ENCODE data around the gene KCNN2. TPM values are rescaled to one million over a fixed set of nuclear protein-coding genes. Genes with fewer than 3 reads are reported as not detected.

KCNN2 gene
- total RNA-seq, 1 experiment from 2014 or later: 0.17 TPM

DNA sequence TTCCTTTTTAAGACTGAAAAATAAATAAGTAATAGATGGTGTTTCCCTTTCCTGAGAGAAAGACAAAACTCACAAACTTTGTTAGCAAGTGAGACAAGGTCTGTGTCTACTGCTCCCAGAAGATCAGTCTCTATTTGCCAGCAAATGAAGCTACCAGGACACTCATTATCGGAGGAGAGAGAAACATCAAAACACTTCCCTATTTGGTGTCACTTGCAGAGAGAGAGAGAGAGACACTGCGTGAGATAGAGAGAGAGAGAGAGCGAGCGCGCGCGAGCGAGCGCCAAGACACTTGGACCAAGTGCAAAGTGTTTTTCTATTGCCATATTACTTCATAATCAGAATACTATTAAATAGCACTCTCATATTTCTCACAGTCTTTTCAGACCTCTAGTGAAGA, 142.7 kb downstream of the KCNN2 start:
- no peaks in the 10 kb centered on the region for H3K36me3 ChIP-seq (ENCODE audit: insufficient read depth, low read length, poor library complexity, severe bottlenecking)
- intact Hi-C loops (cut with micrococcal nuclease; ENCODE audit: unreplicated experiment): no loop called here
- no peaks in the 10 kb centered on the region for H3K9me3 ChIP-seq (ENCODE audit: low read depth, low read length, poor library complexity, severe bottlenecking)
- no peaks in the 10 kb centered on the region for H3K27me3 ChIP-seq (replicated peaks; ENCODE audit: insufficient read depth, low read depth, low read length, poor library complexity)
- H3K4me3 ChIP-seq (ENCODE audit: low read depth, low read length, poor library complexity, severe bottlenecking): no peak overlapping the region
- TF ChIP-seq EZH2 (IDR thresholded peaks at IDR 0.05; ENCODE audit: borderline replicate concordance, low read depth, low read length, poor library complexity, severe bottlenecking): no peak
- TF ChIP-seq, protein P1, sequence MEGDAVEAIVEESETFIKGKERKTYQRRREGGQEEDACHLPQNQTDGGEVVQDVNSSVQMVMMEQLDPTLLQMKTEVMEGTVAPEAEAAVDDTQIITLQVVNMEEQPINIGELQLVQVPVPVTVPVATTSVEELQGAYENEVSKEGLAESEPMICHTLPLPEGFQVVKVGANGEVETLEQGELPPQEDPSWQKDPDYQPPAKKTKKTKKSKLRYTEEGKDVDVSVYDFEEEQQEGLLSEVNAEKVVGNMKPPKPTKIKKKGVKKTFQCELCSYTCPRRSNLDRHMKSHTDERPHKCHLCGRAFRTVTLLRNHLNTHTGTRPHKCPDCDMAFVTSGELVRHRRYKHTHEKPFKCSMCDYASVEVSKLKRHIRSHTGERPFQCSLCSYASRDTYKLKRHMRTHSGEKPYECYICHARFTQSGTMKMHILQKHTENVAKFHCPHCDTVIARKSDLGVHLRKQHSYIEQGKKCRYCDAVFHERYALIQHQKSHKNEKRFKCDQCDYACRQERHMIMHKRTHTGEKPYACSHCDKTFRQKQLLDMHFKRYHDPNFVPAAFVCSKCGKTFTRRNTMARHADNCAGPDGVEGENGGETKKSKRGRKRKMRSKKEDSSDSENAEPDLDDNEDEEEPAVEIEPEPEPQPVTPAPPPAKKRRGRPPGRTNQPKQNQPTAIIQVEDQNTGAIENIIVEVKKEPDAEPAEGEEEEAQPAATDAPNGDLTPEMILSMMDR (conservative IDR thresholded peaks at IDR 0.05; ENCODE audit: low read depth, low read length): no peak
- POLR2A ChIA-PET (ENCODE audit: low non-redundant PET): no interaction called here
- CTCF ChIA-PET: no interaction called here
- H3K4me1 ChIP-seq (ENCODE audit: insufficient read depth, low read length, poor library complexity, severe bottlenecking): no peaks in the 10 kb centered on the region
- DNase-seq (ENCODE audit: low spot score): no peak
- H3K27ac ChIP-seq (ENCODE audit: low read depth, low read length, poor library complexity, severe bottlenecking): no peak overlapping the region
- no TSS peak for BruUV-seq (replicated peaks)

DNA sequence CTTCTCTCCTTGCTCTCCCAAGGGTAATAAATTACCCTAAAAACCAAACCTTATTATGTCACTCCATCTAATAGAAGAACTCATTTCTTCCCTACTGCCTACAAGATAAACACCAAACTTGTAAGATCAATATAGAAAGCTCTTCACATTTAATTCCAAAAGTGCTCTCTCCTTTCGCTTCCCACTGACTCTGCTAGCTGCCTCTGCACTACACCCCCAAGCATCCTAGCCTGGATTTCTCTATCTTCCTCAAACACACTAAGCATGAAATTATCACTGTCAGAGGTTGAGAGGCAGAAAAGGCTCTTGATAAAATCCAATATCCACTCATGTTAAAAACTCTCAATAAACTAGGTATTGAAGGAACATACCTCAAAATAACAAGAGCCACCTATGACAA, 162.4 kb downstream of the KCNN2 start:
- POLR2A ChIA-PET (ENCODE audit: low non-redundant PET): no interaction called here
- TF ChIP-seq EZH2 (IDR thresholded peaks at IDR 0.05; ENCODE audit: borderline replicate concordance, low read depth, low read length, poor library complexity, severe bottlenecking): no peak
- TF ChIP-seq, protein P1 (conservative IDR thresholded peaks at IDR 0.05; ENCODE audit: low read depth, low read length): no peak
- no peaks in the 10 kb centered on the region for H3K4me1 ChIP-seq (ENCODE audit: insufficient read depth, low read length, poor library complexity, severe bottlenecking)
- CTCF ChIA-PET: no interaction called here
- H3K36me3 ChIP-seq (ENCODE audit: insufficient read depth, low read length, poor library complexity, severe bottlenecking): no peaks in the 10 kb centered on the region
- intact Hi-C loops (cut with micrococcal nuclease; ENCODE audit: unreplicated experiment): no loop called here
- BruUV-seq (replicated peaks): no TSS peak
- no peak overlapping the region for H3K27ac ChIP-seq (ENCODE audit: low read depth, low read length, poor library complexity, severe bottlenecking)
- no peak for DNase-seq (ENCODE audit: low spot score)
- no peaks in the 10 kb centered on the region for H3K9me3 ChIP-seq (ENCODE audit: low read depth, low read length, poor library complexity, severe bottlenecking)
- no peaks in the 10 kb centered on the region for H3K27me3 ChIP-seq (replicated peaks; ENCODE audit: insufficient read depth, low read depth, low read length, poor library complexity)
- H3K4me3 ChIP-seq (ENCODE audit: low read depth, low read length, poor library complexity, severe bottlenecking): no peak overlapping the region

DNA sequence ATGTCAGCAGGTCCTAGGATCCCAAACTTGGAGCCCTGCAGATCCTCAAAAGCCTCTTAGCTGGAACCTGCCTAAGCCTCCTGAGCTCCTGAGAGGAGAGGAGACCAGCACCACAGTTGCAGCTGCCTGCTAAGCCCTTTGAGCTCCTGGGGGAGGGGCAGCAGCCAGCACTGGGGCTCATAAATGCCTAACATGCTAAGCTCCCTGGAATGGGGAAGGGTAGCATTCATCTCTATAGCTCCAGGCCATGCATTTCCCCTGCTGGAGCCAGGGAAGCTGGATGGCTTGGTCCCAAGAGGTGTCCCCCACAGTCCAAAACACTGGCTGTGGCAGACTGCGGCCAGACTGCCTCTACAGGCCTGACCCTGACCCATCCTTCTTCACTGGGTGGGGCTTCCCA, 182.7 kb downstream of the KCNN2 start:
- H3K9me3 ChIP-seq (ENCODE audit: low read depth, low read length, poor library complexity, severe bottlenecking): peaks cover 8% of the 10 kb centered on the region
- H3K27me3 ChIP-seq (replicated peaks; ENCODE audit: insufficient read depth, low read depth, low read length, poor library complexity): no peaks in the 10 kb centered on the region
- intact Hi-C loops (cut with micrococcal nuclease; ENCODE audit: unreplicated experiment): no loop called here
- DNase-seq (ENCODE audit: low spot score): no peak
- POLR2A ChIA-PET (ENCODE audit: low non-redundant PET): no interaction called here
- TF ChIP-seq, protein P1 (conservative IDR thresholded peaks at IDR 0.05; ENCODE audit: low read depth, low read length): no peak
- no peak for TF ChIP-seq EZH2 (IDR thresholded peaks at IDR 0.05; ENCODE audit: borderline replicate concordance, low read depth, low read length, poor library complexity, severe bottlenecking)
- no peak overlapping the region for H3K27ac ChIP-seq (ENCODE audit: low read depth, low read length, poor library complexity, severe bottlenecking)
- H3K36me3 ChIP-seq (ENCODE audit: insufficient read depth, low read length, poor library complexity, severe bottlenecking): no peaks in the 10 kb centered on the region
- BruUV-seq (replicated peaks): no TSS peak
- no peaks in the 10 kb centered on the region for H3K4me1 ChIP-seq (ENCODE audit: insufficient read depth, low read length, poor library complexity, severe bottlenecking)
- CTCF ChIA-PET: no interaction called here
- H3K4me3 ChIP-seq (ENCODE audit: low read depth, low read length, poor library complexity, severe bottlenecking): no peak overlapping the region
